HPDE6-E6E7 (cell line): ENCODE results near the gene MAOA.
A peak's percentile ranks its signal among the peaks of the same experiment; 100 is the strongest.
"Not testable (repeated sequence)": the region's sequence is repeated elsewhere in the genome, so short reads cannot be mapped to it uniquely, and the experiment has no call there.

Source experiments
- DNase-seq: peaks from one replicate; pipeline ENCODE4 v3.0.0; 2011; ENCODE audit warnings: missing footprints; ENCODE audit errors: extremely low spot score

The MAOA gene

GRCh38 chrX:43656005-43656494 is at the start of gene MAOA:
TSS of gene MAOA (plus strand) at chrX:43656299. CDS start at chrX:43656342, 43 bp downstream.
- peak; percentile 31 for DNase-seq

DNA sequence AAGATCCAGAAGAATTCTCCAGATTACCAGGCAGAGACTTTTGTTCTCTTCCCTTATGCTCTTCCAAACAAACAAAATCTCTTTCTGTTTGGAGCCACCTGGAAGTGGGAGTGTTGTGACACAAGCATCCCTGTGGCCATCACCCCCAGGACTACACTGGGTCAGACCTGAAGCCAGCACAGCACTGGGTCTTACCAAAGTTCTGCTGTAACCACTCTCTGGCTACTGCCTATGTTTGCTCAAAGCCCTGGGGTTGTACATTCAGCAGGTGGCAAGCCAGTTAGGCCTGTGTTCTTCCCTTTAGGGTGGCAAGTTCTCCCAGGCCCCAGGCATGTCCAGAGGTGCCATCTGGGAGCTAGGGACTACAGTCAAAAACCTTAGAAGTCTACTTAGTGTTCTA is 43.7 kb upstream of the MAOA start:
- DNase-seq, result no peak

- DNase-seq, result no peak
Observed at GRCh38 chrX:43615660-43616059, 40.4 kb upstream of the MAOA start.

- no peak for DNase-seq
Observed at GRCh38 chrX:43618366-43619205, 37.5 kb upstream of the MAOA start.

DNA sequence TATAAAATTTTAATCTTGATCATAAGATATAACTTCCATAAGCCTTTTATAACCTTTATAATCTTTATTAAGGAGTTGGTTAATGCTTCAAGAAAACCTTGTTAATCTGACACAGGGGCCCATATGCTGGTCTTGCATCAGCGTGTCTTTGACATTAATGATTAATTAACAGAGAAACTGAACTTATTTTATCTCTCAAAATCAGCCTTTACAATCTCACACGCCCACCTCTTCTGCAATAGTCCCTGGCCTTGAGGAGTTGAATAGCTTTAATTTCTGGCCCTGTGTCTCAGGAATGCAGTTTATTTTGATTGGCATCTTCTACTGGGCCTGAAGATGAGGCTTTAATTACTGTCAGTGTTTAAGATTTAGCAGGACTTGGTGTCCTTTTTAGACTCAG is 36.2 kb upstream of the MAOA start:
- not testable (repeated sequence) for DNase-seq

DNA sequence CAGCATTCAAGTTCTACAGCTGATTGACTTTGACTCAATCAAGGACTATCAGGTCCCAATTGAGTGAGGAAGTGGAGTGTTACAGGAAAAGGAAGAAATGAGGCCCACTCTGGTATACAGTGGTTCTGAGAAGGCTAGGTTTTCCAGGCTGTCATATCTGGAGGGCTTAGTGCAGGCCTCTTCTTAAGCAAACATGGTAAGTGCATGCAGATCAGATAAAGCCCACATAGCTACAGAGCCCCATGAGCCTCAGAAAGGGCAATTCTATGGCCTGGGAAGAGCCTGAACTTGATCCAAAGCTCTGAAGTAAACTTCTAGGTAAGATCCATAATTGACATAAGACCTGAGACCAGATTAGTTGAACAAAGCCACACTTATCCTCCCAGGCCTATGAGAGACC is 29.0 kb upstream of the MAOA start:
- no peak for DNase-seq

- DNase-seq, result no peak
Observed at GRCh38 chrX:43627669-43628068, 28.4 kb upstream of the MAOA start.

- DNase-seq, result no peak
Observed at GRCh38 chrX:43629229-43629628, 26.9 kb upstream of the MAOA start.

DNA sequence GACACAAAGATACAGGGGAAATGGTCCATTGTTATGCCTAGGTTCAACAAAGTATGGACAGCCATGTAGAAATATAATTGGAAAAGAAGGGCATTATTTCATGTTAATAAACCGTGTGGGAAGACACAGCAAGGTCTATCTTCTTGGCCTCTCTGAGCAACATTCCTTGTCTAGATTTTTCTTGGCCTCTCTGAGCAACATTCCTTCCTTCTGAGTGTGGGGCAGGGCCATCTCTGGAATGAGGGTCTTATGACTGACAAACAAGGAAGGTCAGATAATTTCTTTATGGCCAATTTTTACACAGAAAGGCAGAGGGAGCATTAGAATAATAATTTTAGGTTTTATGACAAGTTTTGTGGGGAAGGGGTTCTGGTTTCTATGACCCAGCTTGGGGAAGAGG is 24.3 kb upstream of the MAOA start:
- DNase-seq, result no peak

GRCh38 chrX:43633081-43633480 is 23.0 kb upstream of the MAOA start:
- no peak for DNase-seq

- DNase-seq, result peak; percentile 39
Observed at GRCh38 chrX:43633757-43634156, 22.3 kb upstream of the MAOA start.

GRCh38 chrX:43640482-43640881 is 15.6 kb upstream of the MAOA start:
- DNase-seq, result no peak

- no peak for DNase-seq
Observed at GRCh38 chrX:43641691-43642090, 14.4 kb upstream of the MAOA start.

- DNase-seq, result no peak
Observed at GRCh38 chrX:43643201-43643600, 12.9 kb upstream of the MAOA start.

DNA sequence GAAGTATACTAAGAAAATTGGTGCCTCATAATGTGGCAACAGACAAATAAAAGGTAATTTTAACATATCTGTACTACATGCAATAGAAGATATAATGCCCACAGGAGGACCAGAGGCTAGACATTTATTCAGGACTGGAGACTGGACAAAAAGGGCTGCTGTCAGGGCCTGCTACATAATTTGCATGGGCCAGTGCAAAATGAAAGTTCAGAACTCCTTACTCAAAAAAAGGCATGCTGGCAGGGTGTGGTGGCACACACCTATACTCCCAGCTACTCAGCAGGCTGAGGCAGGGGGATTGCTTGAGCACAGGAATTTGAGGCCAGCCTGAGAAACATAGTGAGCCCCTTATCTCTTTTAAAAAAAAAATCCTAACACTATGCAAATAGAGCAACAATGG is 12.4 kb upstream of the MAOA start:
- DNase-seq, result no peak

- peak; percentile 32 for DNase-seq
Observed at GRCh38 chrX:43644124-43644701, 11.9 kb upstream of the MAOA start.

- DNase-seq, result no peak
Observed at GRCh38 chrX:43646800-43647199, 9.3 kb upstream of the MAOA start.

DNA sequence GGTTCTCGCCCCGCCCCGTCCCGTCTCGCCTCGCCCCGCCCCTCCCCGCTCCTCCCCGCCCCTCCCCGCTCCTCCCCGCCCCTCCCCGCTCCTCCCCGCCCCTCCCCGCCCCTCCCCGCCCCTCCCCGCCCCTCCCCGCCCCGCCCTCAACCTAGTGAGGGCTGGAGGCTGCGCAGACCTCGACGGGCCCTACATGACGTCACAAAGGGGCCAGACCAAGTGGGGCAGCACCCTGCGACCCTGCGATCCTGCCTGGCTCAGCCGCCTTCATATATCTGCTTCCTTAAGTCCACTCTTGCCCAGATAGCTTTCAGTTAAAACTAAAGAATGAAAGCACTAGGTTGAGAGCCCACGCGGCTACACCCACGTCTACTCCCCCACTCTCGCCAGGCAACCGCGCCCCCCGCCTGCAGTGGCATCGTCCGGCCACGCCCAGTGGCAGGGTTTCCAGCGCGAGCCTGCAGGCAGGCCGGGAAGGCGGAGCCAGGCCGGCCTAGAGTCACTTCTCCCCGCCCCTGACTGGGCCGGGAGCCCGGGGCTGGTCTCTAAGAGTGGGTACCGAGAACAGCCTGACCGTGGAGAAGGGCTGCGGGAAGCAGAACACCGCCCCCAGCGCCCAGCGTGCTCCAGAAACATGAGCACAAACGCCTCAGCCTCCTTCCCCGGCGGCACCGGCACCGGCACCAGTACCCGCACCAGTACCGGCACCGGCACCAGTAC is 1.5 kb upstream of the MAOA start:
- DNase-seq, result peak; percentile 78

- no peak for DNase-seq
Observed at GRCh38 chrX:43655151-43656004, 721 bp upstream of the MAOA start.

DNA sequence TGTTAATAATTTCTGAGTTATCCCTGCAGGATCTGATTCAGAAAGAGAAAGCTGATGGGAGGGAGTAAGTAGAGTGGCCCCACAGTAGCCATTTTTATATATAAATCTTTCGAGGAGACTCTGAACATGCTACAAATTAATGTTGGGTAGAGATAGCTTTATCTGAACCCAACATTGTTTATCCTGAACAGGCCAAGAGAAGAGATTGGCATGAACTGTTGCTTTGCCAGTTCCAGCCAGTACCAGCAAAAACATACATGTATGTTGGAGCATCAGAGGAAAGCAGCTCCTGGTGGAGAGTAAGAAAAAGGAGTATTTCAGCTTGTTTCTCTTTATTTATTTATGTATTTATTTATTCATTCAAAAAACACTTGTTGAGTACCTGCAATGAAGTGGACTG is 1.6 kb downstream of the MAOA start:
- DNase-seq, result no peak

DNA sequence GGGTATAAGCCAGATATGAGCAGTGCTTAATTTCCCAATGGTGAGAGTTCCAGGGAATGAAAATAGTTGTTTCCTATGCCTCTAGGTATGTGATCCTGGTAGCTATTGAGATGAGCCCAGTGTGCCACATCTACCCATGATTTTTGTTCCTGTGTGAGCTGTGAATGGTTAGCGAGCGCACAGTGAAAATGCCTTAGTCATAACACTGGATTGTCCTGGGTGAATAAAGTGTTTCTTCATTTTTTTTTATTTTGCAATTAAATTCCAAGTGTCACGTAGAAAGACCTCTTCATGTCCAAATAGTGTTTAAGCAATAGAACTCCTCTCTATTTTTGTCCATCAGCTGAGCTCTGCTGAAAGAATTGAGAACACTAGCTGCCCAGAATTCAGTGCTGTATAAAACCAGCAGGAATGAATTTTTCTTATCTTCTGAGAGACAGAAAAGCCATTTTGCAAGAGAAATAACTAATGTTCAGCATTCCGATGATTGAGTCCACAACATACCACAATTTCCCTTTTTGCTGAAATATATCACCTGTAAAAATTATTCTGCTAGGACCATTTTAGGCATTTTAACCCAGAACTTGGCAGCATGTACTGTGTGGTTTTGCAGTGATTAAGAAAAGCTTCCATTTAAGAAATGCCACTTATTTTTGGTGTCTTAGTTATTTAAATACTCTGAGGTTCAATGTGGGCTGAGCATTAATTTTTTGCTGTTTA is 5.6 kb downstream of the MAOA start:
- DNase-seq, result no peak
